NCI-H2171 (cell line): ENCODE data around the gene PDE10A.
"Not testable (repeated sequence)": the region's sequence is repeated elsewhere in the genome, so short reads cannot be mapped to it uniquely, and the experiment has no call there.

Experiments used
- DNase-seq: peaks from one replicate; lab custom pipeline; 2025; lab: John Stamatoyannopoulos, UW

Gene PDE10A

DNA sequence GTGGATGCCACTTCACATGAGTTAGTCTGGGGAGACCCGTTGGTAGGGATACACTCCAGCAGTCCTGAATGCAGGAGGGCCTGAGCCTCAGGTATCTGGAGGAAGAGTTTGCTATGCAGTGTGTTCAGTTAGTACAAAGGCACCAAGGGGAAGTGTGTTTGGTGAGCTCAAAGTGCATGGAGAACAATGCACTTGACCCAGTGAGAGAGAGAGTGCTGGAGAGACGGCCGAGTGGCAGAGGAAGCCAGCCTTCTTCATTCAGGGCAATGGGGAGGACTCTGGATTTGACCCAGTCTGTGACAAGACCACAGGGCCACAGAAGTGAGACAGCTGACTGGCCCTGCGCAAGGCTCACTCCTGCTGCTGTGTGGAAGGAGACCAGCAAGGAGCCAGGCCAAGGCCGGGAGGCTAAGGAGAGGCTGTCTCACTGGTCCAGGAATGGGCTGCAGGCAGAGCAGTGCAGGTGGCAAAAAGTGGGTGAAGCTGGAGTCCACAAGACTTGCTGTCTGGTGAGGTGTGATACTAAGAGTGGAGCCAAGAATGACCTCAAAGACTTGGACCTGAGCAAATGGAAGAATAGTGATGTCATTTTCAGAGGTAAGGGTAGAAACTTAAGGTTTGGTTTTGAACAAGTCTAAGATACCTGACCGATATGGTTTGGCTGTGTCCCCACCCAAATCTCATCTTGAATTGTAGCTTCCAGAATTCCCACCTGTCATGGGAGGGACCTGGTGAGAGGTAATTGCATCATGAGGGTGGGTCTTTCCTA lies 38.0 kb downstream of the PDE10A start:
- no peak for DNase-seq

DNA sequence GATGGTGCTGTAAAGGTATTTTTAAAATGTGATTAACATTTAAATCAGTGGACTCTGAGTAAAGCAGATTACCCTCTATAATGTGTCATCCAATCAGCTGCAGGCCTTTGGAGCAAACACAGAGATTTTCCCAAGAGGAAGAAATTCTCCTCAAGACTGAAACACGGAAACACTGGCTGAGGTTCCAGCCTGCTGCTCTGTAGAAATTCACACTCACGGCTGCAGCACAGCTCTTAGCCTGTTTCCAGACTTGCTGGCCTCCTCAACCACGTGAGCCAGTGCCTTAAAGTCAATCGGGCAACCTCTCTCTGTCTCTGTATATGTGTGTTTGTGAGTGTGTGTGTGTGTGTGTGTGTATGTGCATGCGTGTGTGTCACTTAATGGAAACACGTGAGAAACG lies 41.1 kb downstream of the PDE10A start:
- DNase-seq, result no peak

DNA sequence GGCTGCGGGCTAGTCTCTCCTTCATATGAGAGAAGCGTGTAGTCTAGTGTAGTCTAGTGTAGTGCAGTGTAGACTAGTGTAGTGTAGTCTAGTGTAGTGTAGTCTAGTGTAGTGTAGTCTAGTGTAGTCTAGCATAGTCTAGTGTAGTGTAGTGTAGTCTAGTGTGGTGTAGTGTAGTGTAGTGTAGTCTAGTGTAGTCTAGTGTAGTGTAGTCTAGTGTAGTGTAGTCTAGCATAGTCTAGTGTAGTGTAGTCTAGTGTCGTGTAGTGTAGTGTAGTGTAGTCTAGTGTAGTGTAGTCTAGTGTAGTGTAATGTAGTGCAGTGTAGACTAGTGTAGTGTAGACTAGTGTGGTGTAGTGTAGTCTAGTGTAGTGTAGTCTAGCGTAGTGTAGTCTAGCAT lies 44.1 kb downstream of the PDE10A start:
- not testable (repeated sequence) for DNase-seq

DNA sequence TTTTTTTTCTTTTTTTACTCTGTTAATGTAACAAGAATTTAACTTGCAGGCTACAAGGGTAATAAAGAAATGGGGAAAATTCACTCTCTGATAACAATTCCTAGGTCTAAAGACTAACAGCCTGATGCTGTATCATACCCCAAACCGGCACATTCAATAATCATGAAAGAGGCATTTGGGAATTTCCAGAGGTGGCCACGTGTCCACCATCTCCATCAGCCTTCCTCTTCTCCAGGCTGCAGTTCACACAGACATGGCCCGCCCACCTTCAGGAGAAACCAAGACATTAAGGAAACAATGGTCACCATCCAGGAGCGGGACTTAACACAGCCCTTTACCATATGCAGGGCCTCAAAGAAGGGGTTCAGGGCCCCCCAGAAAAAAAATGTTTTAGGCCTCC lies 44.8 kb downstream of the PDE10A start:
- DNase-seq, result no peak

DNA sequence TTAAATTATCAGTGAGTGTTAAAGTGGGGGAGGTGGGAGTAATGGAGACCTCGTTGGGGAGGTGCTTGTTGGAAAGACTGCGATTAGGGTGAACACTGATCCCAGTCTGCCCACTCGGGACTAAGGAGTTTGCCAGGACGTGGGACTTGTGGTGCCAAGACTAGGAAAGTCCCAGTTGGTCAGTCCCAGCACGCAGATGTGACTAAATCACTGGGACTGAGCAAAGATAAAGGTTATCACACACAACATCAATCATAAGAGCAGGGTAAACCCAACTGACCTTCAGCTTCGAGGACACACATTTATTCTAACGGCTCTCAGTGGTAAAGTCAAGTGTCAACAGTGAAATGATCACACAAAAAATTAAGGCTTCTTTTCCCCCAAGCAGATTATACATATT lies 45.5 kb downstream of the PDE10A start:
- no peak for DNase-seq

DNA sequence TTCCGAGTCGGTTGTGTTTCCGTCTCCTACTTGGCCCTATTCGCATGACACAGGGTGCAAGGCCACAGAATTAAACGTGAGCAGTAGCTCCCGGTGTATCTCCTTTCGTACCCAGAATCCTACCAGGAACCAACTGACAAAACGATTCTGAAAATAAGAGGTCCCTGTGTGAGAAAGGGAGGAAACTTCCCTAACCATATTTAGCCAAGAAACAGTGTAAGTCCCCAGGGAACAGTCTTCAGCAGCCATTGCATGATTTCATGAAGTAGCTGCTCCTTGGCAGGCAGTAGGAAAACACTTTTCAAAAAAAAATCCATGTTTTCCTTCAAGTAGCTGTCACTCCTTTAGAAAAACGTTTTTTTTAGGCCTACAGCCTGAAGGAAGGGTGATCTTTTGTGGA lies 46.9 kb downstream of the PDE10A start:
- DNase-seq, result no peak

DNA sequence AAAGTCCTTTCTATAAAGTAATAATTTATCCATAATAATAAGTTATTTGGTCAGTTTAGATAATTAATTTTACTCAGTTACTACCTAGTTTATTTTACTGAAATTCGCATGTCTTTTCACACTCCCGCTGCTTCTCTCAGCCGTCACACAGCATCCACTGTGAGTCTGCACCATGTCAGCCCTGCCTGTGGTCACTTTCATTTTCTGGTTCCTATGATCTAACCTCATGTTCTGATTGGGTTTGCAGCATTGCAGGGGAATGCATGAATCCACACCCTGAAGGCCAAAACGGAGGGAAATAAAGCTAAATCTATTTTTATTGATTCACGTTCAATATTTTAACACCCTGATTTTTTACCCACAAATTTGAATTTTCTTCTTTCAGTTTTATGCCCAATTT lies 47.4 kb downstream of the PDE10A start:
- no peak for DNase-seq

DNA sequence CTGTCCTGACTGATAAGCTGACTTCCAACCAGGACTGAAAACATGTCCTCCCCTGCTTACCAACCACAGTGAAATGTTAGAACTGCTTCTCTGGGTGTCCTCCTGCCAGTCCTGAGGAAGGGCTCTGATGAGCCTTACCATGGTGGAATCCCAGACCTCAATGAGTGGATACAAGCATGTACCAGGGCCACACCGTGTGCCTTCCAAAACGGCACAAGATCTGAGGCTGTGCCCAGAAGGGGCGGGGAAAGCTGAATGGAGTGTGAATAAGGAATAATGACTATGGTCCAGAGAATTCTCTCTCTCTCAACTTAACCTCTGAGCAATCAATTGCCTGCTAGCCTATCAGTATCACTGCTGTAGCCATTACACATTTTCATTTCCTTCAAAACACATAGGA lies 51.7 kb downstream of the PDE10A start:
- DNase-seq, result no peak

DNA sequence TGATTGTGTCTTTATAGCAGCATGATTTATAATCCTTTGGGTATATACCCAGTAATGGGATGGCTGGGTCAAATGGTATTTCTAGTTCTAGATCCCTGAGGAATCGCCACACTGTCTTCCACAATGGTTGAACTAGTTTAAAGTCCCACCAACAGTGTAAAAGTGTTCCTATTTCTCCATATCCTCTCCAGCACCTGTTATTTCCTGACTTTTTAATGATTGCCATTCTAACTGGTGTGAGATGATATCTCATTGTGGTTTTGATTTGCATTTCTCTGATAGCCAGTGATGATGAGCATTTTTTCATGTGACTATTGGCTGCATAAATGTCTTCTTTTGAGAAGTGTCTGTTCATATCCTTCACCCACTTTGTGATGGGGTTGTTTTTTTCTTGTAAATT lies 54.5 kb downstream of the PDE10A start:
- not testable (repeated sequence) for DNase-seq

DNA sequence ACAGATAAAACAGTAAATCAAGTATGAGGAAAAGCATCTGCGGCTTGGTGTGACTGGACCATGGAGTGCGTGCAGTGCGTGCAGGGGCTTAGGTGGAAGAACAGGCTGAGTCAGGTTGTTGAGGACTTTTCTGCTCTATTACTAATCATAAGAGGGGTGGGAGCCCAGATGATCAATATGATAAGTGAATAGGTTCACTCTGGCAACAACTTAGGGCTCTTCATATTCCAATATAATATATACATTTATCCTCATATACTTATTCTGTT lies 56.4 kb downstream of the PDE10A start:
- DNase-seq, result no peak

DNA sequence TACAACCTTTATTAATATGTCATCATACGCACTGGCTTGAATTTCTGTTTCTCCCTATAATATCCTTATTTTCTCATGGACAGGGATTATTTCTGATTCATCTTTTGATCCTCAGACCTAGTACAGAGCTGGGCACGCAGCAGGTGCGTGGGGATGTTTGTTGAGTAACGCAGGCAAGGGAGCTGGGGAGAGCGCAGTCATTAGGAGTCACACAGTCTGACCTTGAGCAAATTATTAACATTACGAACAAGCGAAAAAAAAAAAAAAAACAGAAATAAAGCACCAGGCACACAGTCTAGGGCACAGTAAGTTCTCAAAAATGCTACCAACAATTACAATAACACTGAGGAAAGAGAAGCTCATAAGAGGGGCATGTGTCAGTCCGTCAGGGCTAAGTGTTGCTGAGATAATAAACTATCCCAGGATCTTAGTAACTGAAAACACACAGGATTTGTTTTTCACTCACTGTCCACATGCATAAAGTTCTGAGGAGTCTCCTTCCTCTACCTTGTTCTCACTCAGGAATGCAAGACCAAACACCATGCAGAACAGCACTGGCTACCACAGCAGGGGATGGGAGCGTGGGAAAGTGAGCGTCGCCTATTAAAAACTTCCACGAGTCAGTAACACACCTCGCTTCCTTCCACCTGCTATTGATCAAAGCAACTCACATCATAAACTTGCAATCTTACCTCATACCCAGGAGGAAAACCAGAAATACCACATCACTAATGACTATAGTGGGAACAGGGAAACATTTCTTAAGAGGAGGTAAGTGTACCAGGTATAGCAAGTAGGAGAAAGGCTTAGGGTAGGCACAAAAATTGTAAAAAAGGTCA lies 56.9 kb downstream of the PDE10A start:
- DNase-seq, result no peak

DNA sequence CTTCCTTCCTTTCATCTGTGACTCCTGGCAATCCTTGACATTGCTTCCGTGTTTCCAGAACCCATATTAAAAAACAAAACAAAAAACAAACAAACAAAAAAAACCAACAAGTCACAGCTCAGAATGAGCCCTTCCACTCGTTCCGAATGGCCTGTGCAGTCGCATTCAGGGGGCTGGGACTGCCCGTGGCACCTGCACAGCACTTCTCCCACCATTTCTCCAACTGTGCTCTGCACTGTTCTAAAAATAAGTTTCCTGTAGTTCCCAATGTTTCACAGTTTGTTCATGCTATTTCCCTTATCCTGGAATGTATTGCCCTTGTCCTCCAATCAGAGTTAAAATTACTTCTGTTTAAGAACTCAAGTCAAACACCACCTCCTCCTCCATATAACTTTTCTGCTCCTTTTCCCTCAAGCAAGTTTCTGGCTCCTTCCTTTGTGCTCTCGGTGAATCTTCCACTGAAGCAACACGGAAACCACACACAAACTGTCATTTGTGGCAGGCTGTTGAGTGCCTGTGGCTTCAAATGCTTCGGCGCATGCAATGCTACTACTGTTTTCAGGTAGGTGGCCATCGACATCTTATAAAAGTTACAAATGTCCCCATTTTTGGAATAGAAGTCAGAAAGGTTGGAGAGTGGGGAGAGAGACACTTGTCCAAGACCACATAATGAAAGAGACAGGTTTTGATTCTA lies 57.7 kb downstream of the PDE10A start:
- DNase-seq, result no peak

DNA sequence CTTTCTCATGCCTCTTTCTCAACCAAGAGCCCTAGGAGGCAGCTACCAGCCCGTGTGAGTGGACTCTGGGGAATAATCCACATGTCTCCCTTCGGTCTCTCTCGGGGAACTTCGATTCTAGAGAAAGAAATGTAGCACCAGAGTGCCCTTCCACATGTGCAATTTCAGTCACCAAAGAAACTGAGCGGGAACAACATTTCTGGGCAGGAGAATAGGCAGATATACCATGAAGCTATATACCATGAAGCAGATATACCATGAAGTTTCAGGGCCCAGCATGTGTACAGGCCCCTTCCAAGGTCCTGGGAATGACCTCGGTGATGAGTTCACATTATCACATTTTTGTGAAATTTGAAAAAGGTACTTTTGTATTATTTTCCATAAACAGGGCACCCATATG lies 60.8 kb downstream of the PDE10A start:
- no peak for DNase-seq

DNA sequence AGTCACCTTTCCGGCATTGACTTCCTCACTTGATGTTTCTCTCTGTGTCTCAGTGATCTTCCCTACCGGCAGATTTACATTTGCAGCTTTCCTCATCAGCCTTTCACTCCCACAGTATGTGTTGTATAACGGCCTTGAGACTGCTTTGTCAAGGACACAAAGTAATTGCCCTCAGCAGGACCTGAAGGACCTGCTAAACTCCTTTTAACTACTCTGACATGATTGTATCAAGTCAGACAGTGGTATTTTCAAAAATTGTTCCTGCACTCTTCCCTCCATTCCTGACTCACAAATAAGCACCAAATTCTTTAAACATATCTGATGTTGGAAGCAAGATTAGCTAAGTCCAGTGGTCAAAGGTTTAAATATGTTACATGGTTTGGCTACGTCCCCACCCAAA lies 62.4 kb downstream of the PDE10A start:
- DNase-seq, result no peak

DNA sequence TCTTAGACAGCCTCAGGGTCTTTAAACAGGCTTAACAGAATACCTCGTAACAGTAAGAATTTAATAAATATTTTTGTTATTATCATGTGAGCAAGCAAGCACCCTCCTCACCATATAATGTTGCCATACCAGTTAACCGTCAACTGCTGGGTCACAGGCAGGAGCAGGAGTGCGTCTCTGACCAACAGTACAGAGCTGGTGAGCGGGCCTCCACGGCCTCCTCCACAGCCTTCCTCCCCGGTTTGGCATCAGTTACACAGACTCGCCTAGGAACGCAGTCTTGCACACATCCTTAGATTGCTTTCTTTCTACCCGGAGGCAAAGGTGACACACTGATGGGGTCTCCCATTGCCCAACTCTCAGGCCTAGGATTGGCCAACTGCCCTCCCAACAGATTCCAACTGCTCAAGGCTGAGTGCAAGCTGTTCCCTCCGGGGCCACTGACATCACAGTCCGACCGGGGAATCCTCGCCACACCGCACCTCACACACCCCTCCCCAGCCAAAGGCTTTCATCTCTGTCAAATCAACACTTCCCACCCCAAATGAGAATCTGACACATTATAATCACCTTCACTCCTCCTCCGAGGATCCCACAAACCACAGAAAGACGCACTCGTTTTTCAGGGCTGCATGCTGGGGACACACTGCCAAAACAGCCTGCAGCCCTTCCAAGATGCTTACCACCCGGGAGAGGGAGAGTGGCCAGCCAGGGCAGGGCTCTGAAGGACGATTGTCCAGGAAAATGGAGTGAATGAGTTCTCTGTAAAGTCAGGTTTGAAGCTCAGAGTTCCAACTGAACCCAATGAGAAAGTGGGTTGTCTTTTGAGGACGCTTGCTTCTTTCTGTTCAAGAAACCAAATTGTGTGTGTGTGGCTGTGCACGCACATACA lies 63.2 kb downstream of the PDE10A start:
- no peak for DNase-seq

DNA sequence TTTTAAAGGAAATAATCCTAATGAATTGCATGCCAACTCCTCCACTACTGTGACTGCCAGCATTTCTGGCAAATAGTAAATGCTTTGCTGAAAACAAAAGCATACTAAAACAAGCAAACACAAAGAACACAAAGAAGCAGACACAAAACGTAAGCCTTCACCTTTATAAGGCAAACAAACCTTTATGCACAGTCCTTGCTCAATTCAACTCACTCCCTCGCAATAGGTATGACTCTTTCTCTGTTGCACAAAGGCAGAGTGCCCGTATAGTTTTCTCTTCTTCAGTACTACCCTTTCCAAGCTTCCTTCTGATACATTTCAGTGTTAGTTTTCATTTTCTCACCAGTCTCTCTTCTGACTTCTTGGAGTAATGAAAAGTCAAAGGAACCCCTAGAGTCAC lies 63.9 kb downstream of the PDE10A start:
- DNase-seq, result no peak

DNA sequence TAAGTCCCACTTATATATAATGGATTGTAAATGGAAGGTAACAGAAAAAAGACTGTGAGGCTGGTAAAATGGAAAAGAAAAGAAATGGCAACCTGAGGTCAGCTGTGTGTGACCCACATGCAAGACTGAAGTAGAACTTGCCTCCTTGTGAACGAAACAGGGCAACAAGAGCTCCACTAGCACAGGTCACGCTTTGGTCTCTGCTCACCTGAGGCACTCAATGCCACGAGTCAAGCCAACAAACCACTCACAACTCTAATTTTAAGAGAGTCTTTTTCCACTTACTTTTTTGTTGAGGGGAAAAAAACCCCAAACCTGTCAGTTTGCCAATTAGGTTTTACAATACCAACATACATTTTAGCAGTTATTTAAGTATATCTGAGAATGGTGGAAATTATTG lies 65.2 kb downstream of the PDE10A start:
- no peak for DNase-seq

DNA sequence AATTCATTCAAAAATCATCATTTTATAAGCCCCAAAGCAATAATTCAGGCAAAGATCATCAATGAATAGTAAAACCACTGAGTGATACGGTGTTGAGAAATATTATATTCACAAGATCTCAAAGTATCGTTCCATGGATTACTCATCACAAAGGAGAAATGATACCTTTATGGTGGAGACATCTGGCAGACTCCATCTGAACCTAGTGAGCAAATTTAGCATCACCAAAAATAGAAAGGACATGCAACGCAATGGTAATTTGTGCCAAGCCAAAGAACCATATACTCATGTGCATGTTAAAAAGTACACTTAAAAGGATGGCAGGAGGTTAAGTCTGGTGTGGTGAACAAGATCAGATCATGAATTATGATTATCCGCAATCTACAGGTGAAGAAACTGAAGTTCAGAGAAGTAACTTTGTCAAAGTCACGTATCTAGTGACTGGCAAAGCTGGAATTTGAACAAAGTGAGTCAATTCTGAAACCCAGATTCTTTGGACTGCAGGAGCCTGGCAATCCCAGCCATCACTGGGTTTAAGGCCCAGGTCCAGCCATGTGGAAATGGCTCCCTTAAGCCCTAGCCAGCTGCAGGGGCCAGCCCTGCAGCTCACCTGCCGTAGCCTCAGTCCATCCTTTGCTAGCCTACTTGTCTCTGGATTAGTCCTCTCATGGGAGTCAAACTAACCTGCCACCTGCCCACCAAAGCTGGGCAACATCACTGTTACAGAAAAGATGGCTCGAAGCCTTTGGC lies 68.3 kb downstream of the PDE10A start:
- no peak for DNase-seq

DNA sequence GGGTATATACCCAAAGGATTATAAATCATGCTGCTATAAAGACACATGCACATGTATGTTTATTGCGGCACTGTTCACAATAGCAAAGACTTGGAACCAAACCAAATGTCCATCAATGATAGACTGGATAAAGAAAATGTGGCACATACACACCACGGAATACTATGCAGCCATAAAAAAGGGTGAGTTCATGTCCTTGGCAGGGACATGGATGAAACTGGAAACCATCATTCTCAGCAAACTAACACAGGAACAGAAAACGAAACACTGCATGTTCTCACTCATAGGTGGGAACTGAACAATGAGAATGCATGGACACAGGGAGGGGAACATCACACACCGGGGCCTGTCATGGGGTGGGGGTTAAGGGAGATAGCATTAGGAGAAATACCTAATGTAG lies 70.1 kb downstream of the PDE10A start:
- DNase-seq, result not testable (repeated sequence)

DNA sequence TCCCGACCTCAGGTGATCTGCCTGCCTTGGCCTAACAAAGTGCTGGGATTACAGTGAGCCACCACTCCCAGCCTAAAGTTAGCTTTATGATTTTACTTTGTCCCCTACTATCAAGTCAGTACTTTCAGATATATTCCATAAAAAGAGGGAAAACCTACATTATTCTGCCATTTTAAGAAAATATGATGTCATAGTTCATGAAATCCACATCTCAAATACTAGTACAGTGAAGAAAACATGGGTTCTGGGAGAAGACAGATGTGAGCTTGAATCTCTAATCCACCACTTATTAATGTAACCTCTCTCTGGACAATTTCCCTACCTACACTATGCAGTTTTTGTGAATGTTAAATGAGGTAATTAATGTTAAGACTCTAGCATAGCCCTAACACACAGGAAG lies 74.5 kb downstream of the PDE10A start:
- DNase-seq, result no peak

DNA sequence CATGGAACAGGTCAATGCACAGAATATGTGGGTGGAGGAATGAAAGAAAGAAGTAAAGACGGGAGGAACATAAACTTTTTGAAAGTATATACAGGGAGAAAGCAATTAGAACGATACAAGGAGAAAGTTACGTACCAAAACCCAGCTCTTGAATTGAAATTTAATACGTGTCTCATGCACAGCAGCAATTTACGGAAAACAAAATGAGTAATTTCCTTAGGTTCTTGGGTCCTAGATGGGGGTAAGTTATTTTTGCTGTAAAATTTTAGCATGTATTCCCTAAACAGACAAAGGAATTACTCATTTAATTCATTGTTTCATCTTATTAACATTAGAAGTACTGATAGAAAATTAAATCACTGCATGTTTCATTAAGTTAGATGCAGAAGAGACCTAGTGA lies 75.8 kb downstream of the PDE10A start:
- no peak for DNase-seq
